Hematopoietic multipotent progenitor cell (in vitro differentiated cells): ENCODE measurements around the gene CADM1. TPM values are rescaled to one million over a fixed set of nuclear protein-coding genes. Genes with fewer than 3 reads are reported as not detected.

Experiments
- DNase-seq, 3 donors: peaks; one replicate each; pipeline ENCODE4 v3.0.0-alpha.2; 2011 to 2015; ENCODE audit warnings: low read depth in 2 of 3, low spot score in 2 of 3
- total RNA-seq: library from RNA; depleted of rRNA; stranded (reverse); fragments of >200 nt; gene quantifications from one replicate; pipeline ENCODE4 v1.2.3, GENCODE V29; 2012

The CADM1 gene
- total RNA-seq, 1 donor: under 0.01 TPM

DNA sequence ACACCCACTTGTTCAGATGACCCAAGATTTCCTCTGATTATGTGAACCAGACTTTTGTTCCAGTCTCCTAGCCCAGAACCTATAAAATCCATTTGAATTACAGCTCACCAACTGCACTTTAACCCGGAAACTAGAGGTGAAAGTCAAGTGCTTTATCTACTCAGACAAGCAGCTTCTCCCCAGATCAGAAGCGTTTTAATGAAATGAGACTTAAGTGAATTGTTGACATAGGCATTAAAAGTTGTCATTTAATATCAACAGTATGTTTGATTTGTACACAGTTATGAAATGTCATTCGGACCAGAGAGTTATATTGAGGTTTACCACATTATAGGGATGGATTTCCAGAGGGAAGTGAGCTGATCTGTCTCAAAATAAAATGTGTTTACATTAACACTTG, 52.0 kb downstream of the CADM1 start:
- no peak for DNase-seq

DNA sequence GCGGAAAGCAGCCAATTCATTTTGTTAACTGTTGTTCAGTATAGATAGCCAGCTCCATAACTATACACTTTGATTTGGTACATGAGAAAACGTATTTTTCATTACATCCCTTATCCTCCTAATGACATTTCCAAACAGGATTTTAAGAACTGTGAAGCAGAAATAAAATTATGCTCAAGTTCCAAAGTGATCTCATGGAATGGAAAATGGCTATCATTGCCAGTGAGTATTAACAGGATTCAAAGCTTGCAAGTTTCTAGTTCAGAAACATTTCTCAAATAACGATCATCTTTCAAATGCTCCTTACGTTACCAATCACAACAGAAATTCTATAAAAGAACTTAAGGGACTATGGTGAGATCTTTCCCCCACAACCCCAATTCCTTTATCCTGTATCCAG, 53.7 kb downstream of the CADM1 start:
- no peak for DNase-seq

DNA sequence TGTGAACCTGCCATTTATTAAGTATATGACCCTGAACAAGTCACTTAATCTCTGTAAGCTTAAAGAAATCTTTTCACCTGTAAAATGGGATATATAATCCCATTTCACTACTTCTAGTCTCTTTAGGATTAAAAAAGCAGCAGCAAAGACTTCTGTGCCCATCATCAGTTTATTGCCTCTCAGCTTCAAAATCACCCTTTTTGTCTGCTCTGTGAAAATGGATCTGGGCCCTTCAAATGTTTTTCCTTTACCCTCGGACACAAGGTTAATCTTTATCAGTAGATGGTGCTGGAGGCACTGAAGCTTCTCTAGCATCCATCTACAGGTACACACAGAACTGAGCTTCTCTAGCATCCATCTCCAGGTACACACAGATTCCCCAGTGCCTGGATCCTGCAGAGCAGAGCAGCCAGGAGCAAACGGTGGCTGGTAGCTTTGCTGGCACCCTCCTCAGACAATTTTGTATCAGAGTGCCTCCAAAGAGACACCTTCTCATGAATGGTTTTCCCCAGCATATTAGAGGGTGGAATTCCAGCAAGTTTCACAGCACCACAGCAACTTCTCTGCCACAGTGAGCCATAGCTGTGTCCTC, 56.8 kb downstream of the CADM1 start:
- no peak for DNase-seq

DNA sequence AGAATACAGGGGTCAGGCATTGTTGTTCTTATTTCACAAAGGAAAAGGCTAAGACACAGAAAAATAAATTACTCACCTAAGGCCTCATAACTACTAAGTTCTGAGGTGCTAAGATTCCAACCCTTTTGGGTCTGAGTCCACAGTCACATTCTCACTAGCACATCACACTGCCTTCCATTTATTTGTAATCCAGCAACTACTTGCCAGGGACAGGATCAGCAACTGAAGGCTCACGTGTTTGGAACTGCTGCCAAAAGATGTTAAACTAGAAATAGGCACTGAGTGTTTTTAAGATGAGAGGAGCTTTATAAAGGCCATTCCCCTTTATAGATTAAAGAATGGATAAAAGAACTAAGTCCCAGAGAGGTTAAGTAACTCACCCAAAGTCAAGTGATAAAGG, 58.0 kb downstream of the CADM1 start:
- no peak for DNase-seq

DNA sequence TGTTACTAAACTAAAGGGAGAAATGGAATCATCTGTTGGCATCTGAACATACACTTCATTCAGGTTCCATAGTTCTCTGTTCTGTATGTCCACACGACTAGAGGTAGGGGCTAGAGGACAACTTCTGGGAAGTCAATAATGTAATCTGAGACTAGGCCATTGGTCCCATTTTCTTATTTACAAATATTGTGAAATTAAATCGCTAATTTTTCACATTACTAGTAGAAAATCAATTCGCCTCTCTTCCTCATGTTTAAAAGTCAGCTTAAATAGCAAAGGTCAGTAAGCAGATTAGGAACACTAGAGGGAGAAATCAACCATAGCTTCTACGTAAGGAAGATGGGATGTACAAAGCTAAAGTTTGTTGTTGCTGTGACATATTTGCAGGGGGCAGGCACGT, 59.7 kb downstream of the CADM1 start:
- DNase-seq: no peak

DNA sequence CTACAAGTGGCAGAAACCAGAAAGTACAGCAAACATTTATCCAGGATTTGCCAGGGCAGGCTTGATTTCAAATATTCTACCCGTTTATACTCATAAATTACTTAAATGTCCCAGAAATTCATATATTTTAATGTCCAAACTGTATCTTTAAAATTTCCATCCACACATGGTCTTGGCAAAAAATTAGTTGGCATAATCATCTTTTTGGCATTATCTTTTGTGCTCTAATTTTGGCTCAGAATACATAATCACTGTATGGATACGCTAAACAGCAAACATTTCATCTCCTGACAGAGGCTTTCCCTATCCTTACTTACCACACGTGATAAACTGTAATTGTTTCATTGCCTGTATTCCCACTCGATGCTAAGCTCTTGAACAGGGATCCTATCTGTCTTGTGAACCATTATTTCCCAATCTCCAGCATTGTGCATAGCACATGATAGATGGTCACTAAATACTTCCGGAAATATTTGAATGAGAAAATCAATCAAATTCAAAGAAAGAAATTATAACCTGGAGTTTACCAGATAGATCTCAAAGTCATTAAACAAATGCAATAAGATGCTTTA, 64.2 kb downstream of the CADM1 start:
- no peak for DNase-seq

DNA sequence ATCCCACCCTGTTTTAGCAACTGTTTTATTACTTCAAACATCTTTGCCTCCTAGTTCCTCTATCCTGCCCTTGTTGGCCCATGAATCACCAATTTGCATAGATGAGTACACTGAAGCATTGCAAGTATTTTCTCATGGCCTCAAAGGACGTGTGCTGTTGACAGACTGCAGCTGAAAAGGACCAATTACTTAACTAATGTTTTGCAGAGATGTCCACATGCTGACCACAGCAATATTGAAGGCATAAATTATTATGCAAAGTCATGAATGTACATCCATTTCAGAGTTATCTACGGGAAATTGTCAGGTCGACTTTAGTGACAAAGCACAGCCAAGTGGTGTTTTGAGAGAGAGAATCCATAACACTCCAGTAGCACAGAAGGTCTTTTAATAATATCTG, 64.8 kb downstream of the CADM1 start:
- no peak for DNase-seq

DNA sequence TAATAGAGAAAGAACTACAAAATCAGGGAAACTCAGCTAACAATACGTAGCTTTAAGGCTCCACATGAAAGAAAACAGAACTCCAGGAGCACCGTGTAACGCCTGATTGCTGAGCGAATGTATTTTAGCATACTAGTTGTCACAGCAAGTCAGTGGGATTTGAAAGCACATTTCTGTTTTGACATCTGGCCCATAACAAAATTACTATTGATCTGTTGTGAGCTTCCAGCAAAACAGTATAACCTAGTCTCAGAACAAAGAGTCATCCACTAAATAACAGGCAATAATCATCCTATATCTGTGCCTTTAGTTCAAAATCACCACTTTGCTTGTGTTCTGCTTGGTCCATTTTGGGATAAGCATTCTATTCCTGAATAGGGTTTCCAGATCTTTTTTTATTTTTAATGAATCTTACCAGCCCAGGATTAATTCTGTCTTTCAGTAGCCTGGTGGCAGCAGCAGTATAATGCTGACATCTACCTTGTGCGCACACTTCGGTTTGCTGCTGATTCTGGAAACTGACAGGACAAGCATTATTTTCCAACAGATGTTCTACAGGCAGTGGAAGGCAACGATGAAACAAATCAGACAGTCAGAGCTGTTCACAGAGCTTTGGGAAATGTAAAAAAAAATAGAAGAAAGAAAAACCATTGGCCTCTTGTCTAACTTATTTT, 66.2 kb downstream of the CADM1 start:
- no peak for DNase-seq

DNA sequence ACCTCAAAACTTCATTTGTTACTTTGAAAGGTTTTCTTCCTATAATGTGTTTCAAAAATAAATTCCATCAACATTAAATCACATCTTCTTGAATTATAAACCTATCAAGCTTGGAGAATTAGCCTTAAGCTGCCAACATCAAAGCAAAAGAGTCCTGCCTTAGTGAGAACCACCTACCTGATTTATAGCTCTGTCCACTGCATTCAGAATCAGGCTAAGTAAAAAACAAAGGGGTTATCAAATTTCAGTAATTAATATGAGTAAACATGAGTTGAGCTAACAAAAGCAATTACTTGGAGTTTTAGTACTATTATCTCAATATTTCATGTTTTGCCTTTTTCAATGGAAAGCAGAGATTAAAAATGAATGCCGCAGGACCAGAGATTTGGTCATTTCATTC, 73.9 kb downstream of the CADM1 start:
- no peak for DNase-seq

DNA sequence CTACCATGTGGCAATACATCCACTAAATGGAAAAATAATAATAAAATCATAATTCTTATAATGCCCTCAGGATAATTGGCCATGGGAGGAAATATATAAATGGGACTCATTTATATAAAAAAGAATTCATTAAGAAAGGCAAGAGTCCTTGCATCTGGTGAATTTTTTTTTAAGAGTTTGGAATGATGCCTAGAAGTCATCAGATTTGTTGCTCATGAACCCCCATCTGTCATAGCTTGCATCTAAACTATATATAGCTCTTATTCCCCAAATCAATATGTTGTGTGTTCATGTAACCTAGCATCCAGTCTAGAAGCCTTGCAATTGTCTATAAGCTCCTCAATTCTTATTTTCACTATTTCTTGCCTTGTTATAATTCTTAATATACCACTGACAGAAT, 75.9 kb downstream of the CADM1 start:
- DNase-seq: no peak

DNA sequence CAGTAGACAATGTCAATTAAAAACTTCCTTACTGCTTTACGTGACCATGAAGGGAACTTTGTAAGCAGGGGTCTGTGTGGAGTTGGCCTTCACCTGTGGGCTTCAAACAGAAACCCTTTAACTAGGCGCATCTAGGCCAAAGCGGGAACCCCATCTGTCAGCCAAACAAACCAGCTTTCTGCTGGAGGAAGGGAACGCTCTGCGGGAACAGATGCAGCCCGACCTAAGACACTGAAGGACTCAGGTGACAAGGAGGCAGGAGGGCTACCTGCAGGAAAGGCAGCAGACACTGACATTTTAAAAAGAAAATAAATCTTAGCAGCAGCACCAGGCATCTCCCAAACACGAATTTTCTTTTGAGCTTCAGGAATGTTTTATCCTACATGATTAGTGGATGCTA, 78.4 kb downstream of the CADM1 start:
- DNase-seq: no peak

DNA sequence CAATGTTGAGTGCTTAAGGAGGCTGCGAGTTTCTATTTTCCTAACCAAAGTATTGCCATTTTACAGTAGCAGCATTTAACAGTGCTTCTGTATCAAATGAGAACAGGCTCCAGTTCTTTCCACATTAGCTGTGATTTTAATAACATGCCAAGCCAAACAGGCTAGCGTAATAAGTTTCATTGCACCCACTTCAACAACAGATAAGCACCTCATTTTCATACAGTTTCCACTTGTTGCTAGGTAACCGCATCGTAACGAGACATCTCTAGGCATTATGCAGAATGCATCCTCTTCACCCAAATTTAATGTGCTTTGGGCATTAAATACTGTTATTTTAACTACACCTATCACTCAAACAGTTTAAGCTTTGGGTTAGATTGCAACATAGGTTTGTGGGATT, 79.0 kb downstream of the CADM1 start:
- DNase-seq: no peak

DNA sequence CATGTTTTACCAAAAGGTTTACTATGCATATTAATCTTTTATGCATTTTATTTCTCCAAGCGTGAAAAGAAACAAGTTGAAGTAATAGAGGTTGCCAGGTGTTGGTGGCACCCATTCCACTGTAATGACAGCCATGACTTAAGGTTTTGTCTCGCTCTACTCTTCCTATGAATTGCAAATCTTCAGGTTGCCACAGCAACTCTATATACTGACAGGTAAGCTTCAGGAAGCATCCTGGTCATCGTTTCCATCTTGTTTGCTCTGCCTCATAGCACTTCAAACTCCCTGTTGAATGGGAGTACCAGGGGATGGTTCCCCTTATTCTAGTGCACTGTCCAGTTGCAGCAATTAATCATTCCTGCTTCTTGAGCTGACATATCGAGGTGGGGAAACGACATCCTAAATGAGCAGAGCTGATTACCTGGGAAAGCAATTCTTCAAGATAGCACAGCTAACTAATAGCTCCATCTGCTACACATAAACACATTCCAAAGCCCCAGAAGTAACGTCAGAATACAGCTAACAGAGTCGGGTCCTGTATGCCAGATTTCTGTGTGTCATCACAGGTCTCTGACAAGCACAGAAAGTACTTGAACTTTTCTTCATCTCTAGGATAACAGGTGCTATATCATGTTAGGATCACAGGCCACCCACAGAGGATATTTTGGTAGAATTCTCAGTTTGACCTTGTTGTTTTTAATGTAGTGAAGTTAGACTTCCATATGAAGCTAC, 80.3 kb downstream of the CADM1 start:
- no peak for DNase-seq

DNA sequence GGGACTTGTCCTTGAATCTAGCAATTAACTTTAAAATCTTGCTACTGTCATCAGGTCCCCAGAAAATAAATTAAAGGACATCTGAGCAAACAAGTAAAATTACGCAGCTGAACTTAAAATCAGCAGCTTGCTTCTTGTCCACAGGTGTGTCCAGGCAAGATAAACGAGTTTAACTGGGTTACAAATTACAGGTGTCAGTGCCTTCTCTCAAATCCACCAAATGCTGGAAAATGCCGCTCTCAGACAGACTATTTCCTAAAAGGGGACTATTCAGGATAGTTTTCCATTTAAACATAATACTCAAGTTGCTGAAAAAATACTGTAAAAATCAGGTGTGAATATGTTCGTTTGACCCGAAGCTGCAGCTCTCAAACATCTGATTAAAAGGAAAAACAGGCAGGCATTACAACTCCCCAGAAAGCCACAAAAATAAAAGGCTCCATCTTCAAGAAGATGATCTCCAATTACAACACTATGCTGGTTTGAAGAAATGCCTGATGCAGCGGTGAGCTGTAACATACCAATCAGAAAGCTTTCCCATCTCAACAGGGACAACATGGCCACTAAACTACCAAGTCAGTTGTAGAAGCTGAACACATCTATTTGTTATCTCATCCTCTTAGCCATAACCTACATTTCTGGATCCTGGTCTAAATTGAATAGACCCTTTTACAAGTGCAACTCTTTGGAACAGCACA, 82.1 kb downstream of the CADM1 start:
- no peak for DNase-seq

DNA sequence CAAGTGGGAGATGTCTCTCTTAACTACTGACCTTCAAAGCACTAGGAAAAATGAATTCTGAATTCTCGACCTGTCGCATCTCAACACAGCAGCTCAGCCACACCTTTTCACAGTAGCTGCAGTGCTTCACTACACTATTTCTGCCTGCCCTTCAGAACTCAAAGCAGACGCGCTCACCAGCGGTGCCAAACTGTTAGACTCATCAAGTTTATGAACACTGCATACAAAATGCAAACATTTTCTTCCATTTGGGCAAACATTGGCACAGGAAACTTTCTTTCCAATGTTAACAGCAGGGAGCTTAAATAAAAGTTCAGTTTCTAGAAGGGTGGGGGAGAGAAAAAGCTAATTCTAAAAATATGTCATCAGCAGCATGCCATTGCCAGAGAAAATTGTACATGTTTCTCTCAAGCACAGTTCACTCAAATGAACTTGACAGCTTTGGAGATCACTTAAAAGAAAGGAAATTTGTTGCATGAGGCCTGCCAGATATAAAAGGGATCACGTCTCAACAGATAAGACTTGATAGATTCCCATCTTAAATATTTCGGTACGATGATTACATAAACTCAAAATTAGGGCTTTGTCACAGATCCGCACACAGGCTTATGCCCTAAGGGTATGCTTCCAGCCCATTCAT, 82.7 kb downstream of the CADM1 start:
- no peak for DNase-seq

DNA sequence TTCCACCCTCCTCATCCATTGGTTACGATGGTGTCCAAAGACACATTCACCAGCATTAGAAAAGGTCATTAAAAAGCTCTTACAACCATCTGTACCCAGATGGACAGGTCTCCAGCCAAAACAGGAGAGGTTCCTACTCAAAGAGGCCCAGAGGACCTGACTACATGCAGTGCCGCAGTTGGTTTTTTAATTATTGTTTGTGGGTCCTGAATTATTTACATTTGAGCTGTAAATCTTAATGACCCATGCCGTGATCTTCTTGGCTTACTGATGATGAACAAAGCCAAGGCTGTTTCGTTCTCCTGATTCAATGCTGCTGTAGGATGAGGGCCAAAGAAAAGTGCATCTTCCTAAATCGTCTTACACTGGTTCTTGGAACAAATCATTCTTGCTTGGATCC, 83.7 kb downstream of the CADM1 start:
- DNase-seq: no peak

DNA sequence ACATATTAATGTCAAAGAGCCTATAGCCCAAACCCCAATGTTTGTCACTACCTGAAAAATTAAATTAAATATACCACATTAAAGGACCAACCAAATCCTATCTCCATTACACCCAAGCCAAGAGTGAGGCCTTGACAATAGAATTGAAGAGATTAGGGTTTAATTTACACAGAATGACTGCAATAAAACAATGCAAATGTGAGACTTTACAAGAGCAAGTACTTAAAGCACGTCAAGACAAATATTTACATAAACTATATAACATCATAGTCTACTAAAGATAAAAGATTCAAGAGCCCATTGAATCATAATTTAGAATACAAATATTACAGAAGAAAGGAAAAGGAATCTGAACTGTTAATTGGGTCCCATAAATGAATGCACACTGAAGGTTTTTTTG, 85.6 kb downstream of the CADM1 start:
- DNase-seq: no peak

DNA sequence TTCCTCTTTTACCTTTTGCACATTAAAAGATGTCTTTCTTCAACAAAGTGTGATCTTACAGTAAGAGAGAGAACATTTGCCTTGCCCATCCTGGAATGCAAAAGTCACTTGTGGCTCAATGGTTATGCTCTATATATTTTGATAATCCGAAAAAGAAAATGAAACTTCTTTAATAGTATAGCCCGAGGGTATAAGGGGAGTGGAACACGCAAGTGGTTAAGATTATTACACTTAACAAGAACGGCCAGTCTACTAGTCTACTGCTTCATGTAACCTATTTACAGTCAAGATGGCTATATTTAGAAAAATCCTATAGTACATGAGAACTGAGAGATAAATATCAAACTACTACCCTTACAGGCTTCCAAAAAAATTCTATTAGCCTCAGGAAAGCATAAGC, 86.1 kb downstream of the CADM1 start:
- no peak for DNase-seq

DNA sequence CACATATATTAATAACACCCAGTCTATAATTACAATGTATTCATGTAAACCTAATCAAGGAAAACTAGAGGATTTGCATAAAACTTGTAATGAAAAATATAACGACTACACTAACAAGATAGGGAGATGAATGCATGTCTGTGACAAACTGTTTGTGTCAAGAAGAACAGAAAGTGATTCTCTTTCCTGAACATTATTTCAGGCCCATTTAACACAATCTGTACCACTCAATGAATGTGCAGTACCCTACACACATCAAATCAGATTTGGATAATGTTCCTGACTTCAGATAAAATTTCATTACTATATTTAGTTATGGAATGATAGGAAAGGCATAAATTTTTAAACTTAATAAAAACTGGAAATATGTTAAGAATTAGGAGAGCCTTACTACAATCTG, 93.1 kb downstream of the CADM1 start:
- no peak for DNase-seq

DNA sequence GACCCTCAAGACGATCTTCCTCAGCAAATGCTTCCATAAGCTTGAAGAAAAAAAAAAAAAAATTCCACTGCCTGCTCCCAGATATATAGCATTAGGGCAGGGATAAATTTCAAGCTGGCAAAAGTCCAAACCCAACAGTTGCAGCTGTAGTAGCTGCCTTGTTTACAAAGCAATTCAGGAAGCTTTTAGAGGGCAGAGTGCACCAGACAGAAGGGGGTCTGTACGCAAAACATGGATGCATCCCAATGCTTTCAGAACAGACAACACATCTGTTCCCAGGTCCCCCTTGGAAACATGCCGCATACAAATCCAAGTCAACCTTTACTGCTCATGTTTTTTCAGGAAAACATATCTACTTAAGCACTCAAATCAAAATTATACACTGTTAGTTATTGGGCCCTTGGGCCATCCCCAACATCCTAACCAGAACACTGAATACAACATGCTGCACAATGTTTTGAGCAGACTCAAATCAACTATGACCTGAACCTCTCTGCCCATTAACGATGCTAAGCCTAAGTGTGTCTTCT, 94.5 kb downstream of the CADM1 start:
- DNase-seq: no peak
